ENCODE data around the gene FAIM2. TPM values are rescaled to one million over a fixed set of nuclear protein-coding genes. Genes with fewer than 3 reads are reported as not detected.
A peak's percentile ranks its signal among the peaks of the same experiment; 100 is the strongest.

The FAIM2 gene
- total RNA-seq, 2 donors from 2014 or later: 4.6 to 9.8 TPM

DNA sequence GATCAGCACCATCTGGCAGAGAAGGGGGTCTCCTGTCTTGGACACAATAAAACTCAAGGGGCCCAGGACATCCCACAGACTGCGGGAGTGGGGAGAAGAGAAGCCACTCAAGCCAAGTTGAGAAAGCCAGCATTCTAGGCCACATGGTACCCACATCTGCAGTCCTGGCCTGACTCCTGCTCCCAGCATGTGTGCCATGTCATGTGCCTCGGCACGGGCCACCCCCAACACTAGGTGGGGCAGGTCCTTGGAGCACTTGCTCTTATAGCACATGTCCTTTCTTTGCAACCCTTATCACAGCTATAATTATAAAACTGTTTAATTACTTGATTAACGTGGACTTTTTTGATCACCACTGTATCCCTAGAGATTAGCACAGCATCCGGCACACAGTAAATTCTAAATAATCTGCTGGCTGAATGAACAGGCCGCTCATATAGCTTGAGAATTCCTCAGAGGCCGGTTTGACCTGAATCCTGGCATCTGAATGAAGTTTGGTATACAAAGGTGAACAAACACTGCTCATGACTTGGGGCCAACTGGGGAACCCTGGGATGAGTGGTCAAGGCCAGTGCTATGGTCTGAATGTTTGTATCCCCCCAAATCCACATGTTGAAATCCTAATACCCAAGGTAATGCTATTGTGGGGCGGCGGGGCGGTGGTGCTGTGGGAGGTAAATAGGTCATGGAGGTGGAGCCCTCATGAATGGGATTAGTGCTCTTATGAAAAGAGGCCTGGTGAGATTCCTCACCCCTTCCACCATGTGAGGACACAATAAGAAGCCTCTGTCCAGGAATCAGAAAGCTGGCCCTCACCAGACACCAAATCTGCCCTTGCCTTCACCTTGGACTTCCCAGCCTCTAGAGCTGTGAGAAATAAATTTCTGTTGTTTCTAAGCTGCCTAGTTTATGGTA is 82.1 kb downstream of the FAIM2 start:
- TF ChIP-seq, protein P1, sequence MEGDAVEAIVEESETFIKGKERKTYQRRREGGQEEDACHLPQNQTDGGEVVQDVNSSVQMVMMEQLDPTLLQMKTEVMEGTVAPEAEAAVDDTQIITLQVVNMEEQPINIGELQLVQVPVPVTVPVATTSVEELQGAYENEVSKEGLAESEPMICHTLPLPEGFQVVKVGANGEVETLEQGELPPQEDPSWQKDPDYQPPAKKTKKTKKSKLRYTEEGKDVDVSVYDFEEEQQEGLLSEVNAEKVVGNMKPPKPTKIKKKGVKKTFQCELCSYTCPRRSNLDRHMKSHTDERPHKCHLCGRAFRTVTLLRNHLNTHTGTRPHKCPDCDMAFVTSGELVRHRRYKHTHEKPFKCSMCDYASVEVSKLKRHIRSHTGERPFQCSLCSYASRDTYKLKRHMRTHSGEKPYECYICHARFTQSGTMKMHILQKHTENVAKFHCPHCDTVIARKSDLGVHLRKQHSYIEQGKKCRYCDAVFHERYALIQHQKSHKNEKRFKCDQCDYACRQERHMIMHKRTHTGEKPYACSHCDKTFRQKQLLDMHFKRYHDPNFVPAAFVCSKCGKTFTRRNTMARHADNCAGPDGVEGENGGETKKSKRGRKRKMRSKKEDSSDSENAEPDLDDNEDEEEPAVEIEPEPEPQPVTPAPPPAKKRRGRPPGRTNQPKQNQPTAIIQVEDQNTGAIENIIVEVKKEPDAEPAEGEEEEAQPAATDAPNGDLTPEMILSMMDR (IDR thresholded peaks at IDR 0.05): no peak
- Histone ChIP-seq H3K36me3 (peaks cover 18% of the 10 kb centered on the region), H3K27ac (peak overlapping the region; percentile 19 to 50), H3K27me3 (no peaks in the 10 kb centered on the region), H3K4me1 (peaks cover 0 to 62% of the 10 kb centered on the region in 2 donors), H3K4me3 (no peak overlapping the region), H3K9me3 (no peaks in the 10 kb centered on the region)
- no peak for DNase-seq (ENCODE audit: low spot score)

DNA sequence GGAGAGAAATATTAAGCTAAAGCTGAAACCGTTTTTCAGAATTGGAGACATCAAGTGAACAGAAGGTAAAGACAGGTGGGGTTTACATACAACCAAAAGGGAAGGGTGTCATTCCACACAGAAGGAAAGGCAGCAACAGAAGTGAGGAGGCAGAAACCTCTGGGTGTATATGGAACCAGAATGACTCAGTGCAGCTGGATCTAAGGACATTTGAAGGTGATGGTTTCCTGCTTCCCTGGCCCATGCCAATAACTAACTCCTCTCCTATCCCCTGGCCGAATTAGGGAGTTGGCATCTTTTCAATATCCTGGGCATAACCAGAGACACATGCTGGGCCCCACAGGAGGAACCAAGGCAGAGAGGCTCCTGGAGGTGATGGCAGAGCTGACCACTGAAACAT is 83.9 kb downstream of the FAIM2 start:
- TF ChIP-seq, protein P1 (IDR thresholded peaks at IDR 0.05): no peak
- Histone ChIP-seq H3K4me1 (peaks cover 0 to 49% of the 10 kb centered on the region in 2 donors), H3K27ac (peak overlapping the region in 1 of 2 donors; percentile 19), H3K4me3 (no peak overlapping the region), H3K27me3 (no peaks in the 10 kb centered on the region), H3K9me3 (no peaks in the 10 kb centered on the region), H3K36me3 (peaks cover 18% of the 10 kb centered on the region)
- DNase-seq (ENCODE audit: low spot score): no peak

DNA sequence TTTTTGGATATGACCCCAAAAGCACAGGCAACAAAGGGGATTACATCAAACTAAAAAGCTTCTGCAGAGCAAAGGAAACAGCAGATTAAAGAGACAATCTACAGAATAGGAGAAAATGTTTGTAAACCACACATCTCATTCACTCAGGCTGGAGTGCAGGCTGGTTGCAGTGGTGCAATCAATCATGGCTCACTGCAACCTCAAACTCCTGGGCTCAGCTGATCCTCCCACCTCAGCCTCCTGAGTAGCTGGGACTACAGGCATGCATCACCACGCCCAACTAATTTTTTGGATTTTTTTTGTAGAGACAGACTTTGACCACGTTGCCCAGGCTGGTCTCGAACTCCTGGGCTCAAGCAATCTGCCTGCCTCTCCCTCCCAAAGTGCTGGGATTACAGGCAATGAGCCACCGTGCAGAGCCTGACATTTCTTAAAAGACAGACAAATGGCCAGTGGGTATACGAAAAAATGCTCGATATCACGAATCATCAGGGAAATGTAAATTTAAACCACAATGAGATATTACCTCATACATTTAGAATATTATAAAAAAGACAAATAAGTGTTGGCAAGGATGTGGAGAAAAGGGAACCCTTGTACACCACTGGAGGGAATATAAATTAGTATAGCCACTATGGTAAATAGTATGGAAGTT is 85.3 kb downstream of the FAIM2 start:
- Histone ChIP-seq H3K27ac (no peak overlapping the region), H3K36me3 (peaks cover 17% of the 10 kb centered on the region), H3K9me3 (no peaks in the 10 kb centered on the region), H3K4me3 (no peak overlapping the region), H3K27me3 (no peaks in the 10 kb centered on the region), H3K4me1 (peaks cover 0 to 35% of the 10 kb centered on the region in 2 donors)
- no peak for DNase-seq (ENCODE audit: low spot score)
- TF ChIP-seq, protein P1 (IDR thresholded peaks at IDR 0.05): no peak

Other genes starting within 250 kb of the FAIM2 start
- 10 to 100 TPM in 1 of 2 donors, 1 to 10 TPM in 1; 9.0 to 19.7 TPM for gene FMNL3, start 196.5 kb downstream of the FAIM2 start, total RNA-seq
- 100 to 1,000 TPM; 196 to 248 TPM for gene TMBIM6, start 162.3 kb downstream of the FAIM2 start, total RNA-seq
- gene NCKAP5L, start 75.5 kb downstream of the FAIM2 start, total RNA-seq: 10 to 100 TPM; 18.6 to 18.7 TPM
- 1 to 10 TPM; 1.8 to 2.0 TPM for gene BCDIN3D, start 60.8 kb downstream of the FAIM2 start, total RNA-seq
- gene AQP2, start 46.8 kb upstream of the FAIM2 start, total RNA-seq: under 1 TPM in 1 of 2 donors, not detected in 1; 0.83 TPM
- 1 to 10 TPM in 1 of 2 donors, not detected in 1; 2.1 TPM for gene AQP5, start 58.0 kb upstream of the FAIM2 start, total RNA-seq
- under 1 TPM in 1 of 2 donors, not detected in 1; 0.08 TPM for gene AQP6, start 69.0 kb upstream of the FAIM2 start, total RNA-seq
- 1 to 10 TPM; 2.6 to 3.3 TPM for gene RACGAP1, start 121.6 kb upstream of the FAIM2 start, total RNA-seq
- gene ASIC1, start 153.7 kb upstream of the FAIM2 start, total RNA-seq: 1 to 10 TPM in 1 of 2 donors, under 1 TPM in 1; 0.24 to 1.4 TPM
- 10 to 100 TPM; 29.6 to 35.5 TPM for gene SMARCD1, start 181.4 kb upstream of the FAIM2 start, total RNA-seq
- 10 to 100 TPM in 1 of 2 donors, 1 to 10 TPM in 1; 8.8 to 38.7 TPM for gene GPD1, start 200.1 kb upstream of the FAIM2 start, total RNA-seq
- 100 to 1,000 TPM; 139 to 181 TPM for gene COX14, start 208.3 kb upstream of the FAIM2 start, total RNA-seq

Data from right atrium auricular region (tissue), 2 donors.